IPS-11a (cell line): ENCODE data around the gene TRAF1.

Experiments used
- H3K4me3 ChIP-seq: one replicate; pipeline ENCODE4 v1.5.1; 2013; ENCODE audit warnings: low read depth, low read length, control low read depth

Gene TRAF1

GRCh38 chr9:120853198-120853597, 73.4 kb downstream of the TRAF1 start:
- no peak overlapping the region for H3K4me3 ChIP-seq
